Tibial nerve (tissue), 4 donors: Measurements from ENCODE around the gene MAPK8IP3. TPM values are rescaled to one million over a fixed set of nuclear protein-coding genes. Genes with fewer than 3 reads are reported as not detected.

ENCODE experiments used
- DNase-seq, 2 donors: peaks; one replicate each; pipeline ENCODE4 v3.0.0-alpha.2; 2019; ENCODE audit warnings: low spot score in 2 of 2
- H3K27ac ChIP-seq, 4 donors: fragments of 200-600 bp; sonication (generic) in 3 of 4; one replicate each; pipeline ENCODE4 v1.5.1; 2017 to 2019; ENCODE audit warnings: mild to moderate bottlenecking in 1 of 4
- H3K27me3 ChIP-seq, 2 donors: fragments of 200-600 bp; sonication (generic) in 1 of 2; one replicate each; pipeline versions ENCODE4 v1.5.1 to v1.6.0; 2017 to 2019
- H3K36me3 ChIP-seq, 3 donors: fragments of 200-600 bp; sonication (generic); one replicate each; pipeline ENCODE4 v1.5.1; 2018 to 2019
- H3K4me1 ChIP-seq, 4 donors: fragments of 200-600 bp; sonication (generic) in 3 of 4; one replicate each; pipeline ENCODE4 v1.5.1; 2017 to 2019
- H3K4me3 ChIP-seq, 4 donors: fragments of 200-600 bp; sonication (generic) in 3 of 4; one replicate each; pipeline ENCODE4 v1.5.1; 2017 to 2019; ENCODE audit warnings: mild to moderate bottlenecking in 1 of 4, moderate library complexity in 1 of 4
- H3K9me3 ChIP-seq, 4 donors: fragments of 200-600 bp; sonication (generic) in 3 of 4; one replicate each; pipeline ENCODE4 v1.5.1; 2017 to 2019
- EP300 ChIP-seq, 2 donors: sonication (generic); formaldehyde crosslinking; IDR thresholded peaks; one replicate each; pipeline ENCODE4 v1.6.1; 2017; ENCODE audit warnings: antibody characterized with exemption in 2 of 2, mild to moderate bottlenecking in 1 of 2
- POLR2A ChIP-seq, 2 donors: fragments of 450-650 bp; IDR thresholded peaks; one replicate each; pipeline ENCODE4 v1.6.1; 2017; ENCODE audit warnings: antibody characterized with exemption in 2 of 2, mild to moderate bottlenecking in 2 of 2, moderate library complexity in 2 of 2
- WGBS, 2 donors: methylation state at CpG; one replicate each; pipeline ENCODE4 v1.1.5; 2018; 5-methylcytosine and 5-hydroxymethylcytosine counted together
- total RNA-seq, 4 donors: library from RNA; depleted of rRNA; stranded (reverse); fragments of >200 nt; gene quantifications; one replicate each; pipeline ENCODE4 v1.1.0, GENCODE V29; 2016
- TF ChIP-seq, protein P1 (sequence below), 5 experiments: fragments of 200-600 bp in 3 of 5; fragments of 450-650 bp in 2 of 5; sonication (generic) in 3 of 5; IDR thresholded peaks; one replicate each; pipeline ENCODE4 v1.5.1; 2016 to 2019; ENCODE audit warnings: antibody characterized with exemption in 5 of 5, mild to moderate bottlenecking in 3 of 5, moderate library complexity in 2 of 5

The MAPK8IP3 gene
- total RNA-seq, 4 donors from 2014 or later: 92.6 to 188 (median 99.5) TPM

DNA sequence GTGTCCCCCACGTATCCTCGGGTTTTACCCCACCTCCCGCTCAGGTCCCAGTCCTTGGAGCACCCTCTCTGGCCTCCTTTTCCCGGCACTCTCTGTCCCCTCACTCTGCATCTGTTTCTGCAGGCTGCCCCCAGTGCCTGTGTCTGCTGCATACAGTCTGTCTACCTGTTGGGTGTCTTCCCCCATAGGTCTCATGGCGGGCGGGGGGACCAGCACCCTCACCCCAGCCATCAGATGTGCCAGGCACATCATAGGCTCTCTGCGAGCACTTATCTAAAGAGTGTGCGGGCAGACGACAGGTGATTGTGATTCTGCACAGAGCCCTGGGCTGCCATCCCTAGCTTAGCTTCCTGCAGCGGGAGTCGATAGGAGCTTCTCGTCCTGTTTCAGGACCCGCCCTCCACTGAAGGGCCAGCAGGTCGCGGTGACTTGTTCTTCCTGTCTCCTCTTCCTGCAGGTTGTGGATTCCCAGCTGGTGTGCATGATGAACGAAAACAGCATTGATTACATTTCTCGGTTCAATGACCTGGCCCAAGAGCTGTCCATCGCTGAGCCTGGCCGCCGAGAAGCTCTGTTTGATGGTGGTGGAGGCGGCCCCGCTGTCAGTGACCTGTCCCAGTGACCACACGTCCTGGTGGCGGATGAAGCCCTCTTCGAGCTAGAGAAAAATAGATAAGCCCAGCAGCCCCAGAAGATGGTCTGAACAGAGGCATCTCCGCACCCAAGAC is 32.4 kb upstream of the MAPK8IP3 start:
- no peak overlapping the region for H3K27ac ChIP-seq
- H3K4me3 ChIP-seq: no peak overlapping the region
- H3K9me3 ChIP-seq: no peaks in the 10 kb centered on the region
- H3K4me1 ChIP-seq: peaks cover 0 to 7% (median 0%) of the 10 kb centered on the region in 4 donors
- no peak for DNase-seq
- TF ChIP-seq POLR2A (IDR thresholded peaks at IDR 0.05) (no peak), EP300 (IDR thresholded peaks at IDR 0.05) (no peak)
- TF ChIP-seq, protein P1, sequence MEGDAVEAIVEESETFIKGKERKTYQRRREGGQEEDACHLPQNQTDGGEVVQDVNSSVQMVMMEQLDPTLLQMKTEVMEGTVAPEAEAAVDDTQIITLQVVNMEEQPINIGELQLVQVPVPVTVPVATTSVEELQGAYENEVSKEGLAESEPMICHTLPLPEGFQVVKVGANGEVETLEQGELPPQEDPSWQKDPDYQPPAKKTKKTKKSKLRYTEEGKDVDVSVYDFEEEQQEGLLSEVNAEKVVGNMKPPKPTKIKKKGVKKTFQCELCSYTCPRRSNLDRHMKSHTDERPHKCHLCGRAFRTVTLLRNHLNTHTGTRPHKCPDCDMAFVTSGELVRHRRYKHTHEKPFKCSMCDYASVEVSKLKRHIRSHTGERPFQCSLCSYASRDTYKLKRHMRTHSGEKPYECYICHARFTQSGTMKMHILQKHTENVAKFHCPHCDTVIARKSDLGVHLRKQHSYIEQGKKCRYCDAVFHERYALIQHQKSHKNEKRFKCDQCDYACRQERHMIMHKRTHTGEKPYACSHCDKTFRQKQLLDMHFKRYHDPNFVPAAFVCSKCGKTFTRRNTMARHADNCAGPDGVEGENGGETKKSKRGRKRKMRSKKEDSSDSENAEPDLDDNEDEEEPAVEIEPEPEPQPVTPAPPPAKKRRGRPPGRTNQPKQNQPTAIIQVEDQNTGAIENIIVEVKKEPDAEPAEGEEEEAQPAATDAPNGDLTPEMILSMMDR (IDR thresholded peaks at IDR 0.05): no peak
- WGBS, 2 donors: 90 to 94% methylated on average over 25 of the region's 26 CpGs
- peaks cover 0 to 75% (median 35%) of the 10 kb centered on the region in 3 donors for H3K36me3 ChIP-seq
- no peaks in the 10 kb centered on the region for H3K27me3 ChIP-seq

DNA sequence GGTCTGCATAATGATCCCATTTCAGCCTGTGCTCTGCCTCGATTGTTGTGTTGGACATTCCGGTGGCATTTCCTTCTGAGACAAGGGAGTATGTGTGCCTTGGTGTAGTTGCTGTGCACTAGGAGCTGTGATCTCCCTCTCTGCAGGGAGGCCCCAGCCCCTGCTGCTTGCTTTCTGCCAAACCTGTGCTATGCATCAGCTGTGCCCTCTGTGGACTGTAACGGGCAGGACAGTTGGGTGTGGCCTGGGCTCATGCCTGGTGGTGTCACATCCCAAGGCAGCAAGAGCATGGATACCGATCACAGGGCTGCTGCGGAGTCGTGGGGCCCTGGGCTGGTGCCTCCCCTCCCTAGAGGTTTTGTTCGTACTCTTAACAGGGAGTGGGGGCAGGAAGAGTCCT is 31.7 kb upstream of the MAPK8IP3 start:
- Histone ChIP-seq H3K9me3 (no peaks in the 10 kb centered on the region), H3K27ac (no peak overlapping the region), H3K4me1 (peaks cover 0 to 14% (median 2%) of the 10 kb centered on the region in 4 donors), H3K27me3 (no peaks in the 10 kb centered on the region), H3K36me3 (peaks cover 0 to 68% (median 29%) of the 10 kb centered on the region in 3 donors), H3K4me3 (no peak overlapping the region)
- no peak for DNase-seq
- 78 to 84% methylated on average over 6 to 7 of the region's 7 CpGs for WGBS, 2 donors
- no peak for TF ChIP-seq POLR2A (IDR thresholded peaks at IDR 0.05)
- TF ChIP-seq, protein P1 (IDR thresholded peaks at IDR 0.05): no peak
- TF ChIP-seq EP300 (IDR thresholded peaks at IDR 0.05): no peak

DNA sequence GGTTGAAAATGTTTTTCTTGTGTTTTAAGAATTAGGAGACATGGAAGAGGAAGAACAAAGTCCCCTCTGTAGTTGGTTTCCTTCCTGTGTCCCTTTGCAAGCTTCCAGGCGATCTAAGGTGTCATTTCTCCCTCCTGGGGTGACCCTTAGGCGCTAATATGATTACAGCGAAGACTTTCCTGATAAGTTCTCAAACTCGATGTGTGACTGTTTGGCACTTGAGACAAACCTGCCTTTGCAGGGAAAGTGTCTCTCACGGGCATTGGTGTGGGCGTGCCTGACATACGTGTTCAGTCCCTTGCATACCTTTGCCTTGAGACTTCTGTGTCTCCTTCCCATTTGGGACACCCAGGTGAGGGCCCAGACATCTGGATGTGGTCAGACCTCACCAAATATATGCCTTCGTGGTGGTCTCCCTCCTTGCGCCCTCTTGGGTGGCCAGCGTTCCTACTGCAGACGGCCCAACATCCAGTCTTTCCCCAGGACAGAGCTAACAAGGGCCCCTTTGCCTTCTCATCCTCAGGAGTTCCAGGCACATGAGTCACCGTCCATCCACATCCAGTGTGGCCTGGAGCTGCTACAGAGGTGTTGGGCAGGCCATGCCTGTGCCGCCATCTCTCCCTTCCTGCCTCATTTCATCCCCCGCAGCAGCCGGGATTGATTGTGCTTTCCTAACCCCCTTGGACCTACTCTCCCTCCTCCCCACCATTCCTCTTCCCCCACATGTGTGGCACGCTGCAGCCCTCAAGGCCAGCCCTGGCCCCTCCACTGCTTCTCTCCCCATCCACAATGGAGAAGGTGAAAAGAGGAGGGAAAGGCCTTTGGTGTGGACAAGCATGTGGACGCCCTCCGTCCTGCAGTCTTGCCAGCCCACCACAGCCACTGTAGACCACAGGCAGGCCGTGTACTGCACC is 31.0 kb upstream of the MAPK8IP3 start:
- WGBS, 2 donors: 87 to 90% methylated on average over 19 of the region's 19 CpGs
- TF ChIP-seq POLR2A (IDR thresholded peaks at IDR 0.05) (no peak), EP300 (IDR thresholded peaks at IDR 0.05) (no peak)
- TF ChIP-seq, protein P1 (IDR thresholded peaks at IDR 0.05): no peak
- DNase-seq: no peak
- peaks cover 0 to 19% (median 2%) of the 10 kb centered on the region in 4 donors for H3K4me1 ChIP-seq
- H3K27ac ChIP-seq: no peak overlapping the region
- H3K27me3 ChIP-seq: no peaks in the 10 kb centered on the region
- H3K36me3 ChIP-seq: peaks cover 0 to 61% (median 24%) of the 10 kb centered on the region in 3 donors
- H3K9me3 ChIP-seq: no peaks in the 10 kb centered on the region
- H3K4me3 ChIP-seq: no peak overlapping the region

DNA sequence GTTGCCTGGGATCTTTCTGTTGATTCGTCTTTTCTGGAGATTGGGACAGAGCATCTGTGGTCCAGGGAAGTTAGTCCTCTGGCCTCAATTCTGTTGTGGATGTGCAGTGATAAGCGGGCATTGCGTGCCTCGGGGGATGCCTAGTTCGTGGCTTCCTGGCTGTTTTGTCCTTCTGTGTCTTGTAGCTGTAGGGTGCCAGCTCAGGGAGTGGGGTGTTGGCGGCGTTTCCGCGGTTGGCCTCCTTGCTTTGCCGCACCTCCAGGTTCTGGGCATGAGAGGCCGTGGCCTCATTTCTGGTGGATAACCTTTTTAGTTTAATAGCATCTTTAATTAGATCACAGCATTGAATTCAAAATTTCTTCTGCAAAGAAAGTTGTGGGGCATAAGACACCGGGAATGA is 29.3 kb upstream of the MAPK8IP3 start:
- no peaks in the 10 kb centered on the region for H3K9me3 ChIP-seq
- peaks cover 0 to 19% (median 2%) of the 10 kb centered on the region in 4 donors for H3K4me1 ChIP-seq
- H3K4me3 ChIP-seq: no peak overlapping the region
- DNase-seq: no peak
- no peak for TF ChIP-seq EP300 (IDR thresholded peaks at IDR 0.05)
- TF ChIP-seq POLR2A (IDR thresholded peaks at IDR 0.05): no peak
- TF ChIP-seq, protein P1 (IDR thresholded peaks at IDR 0.05): no peak
- H3K27me3 ChIP-seq: no peaks in the 10 kb centered on the region
- no peak overlapping the region for H3K27ac ChIP-seq
- whole genome bisulfite sequencing, 2 donors: 89 to 92% methylated on average over 12 of the region's 12 CpGs
- peaks cover 0 to 44% (median 13%) of the 10 kb centered on the region in 3 donors for H3K36me3 ChIP-seq
